Neural cell (in vitro differentiated cells): ENCODE results near the gene TMEM255B.

Experiments used
- EP300 ChIP-seq: fragments of 450-650 bp; conservative IDR thresholded peaks from 2 replicates; pipeline ENCODE4 v1.6.1; 2014; ENCODE audit warnings: antibody characterized with exemption, mild to moderate bottlenecking, moderate library complexity; ENCODE audit not compliant: poor library complexity, severe bottlenecking
- EZH2 ChIP-seq: fragments of 200-600, 300-800 bp; shearing (Covaris generic), sonication (generic); IDR thresholded peaks from 2 replicates; pipeline ENCODE4 v1.6.1; 2014; ENCODE audit warnings: antibody characterized with exemption, low read length, borderline replicate concordance, mild to moderate bottlenecking; ENCODE audit not compliant: insufficient read depth, poor library complexity, severe bottlenecking
- MXI1 ChIP-seq: fragments of 450-650 bp; conservative IDR thresholded peaks from 2 replicates; pipeline ENCODE4 v1.6.1; 2014; ENCODE audit warnings: antibody characterized with exemption, mild to moderate bottlenecking; ENCODE audit not compliant: poor library complexity, severe bottlenecking
- POLR2AphosphoS5 ChIP-seq: IDR thresholded peaks from 2 replicates; pipeline ENCODE4 v1.6.1; 2012
- RAD21 ChIP-seq: fragments of 450-650 bp; conservative IDR thresholded peaks from 2 replicates; pipeline ENCODE4 v1.6.1; 2014; ENCODE audit warnings: antibody characterized with exemption, mild to moderate bottlenecking, moderate library complexity
- SMC3 ChIP-seq: fragments of 450-650 bp; conservative IDR thresholded peaks from 2 replicates; pipeline ENCODE4 v1.6.1; 2014; ENCODE audit warnings: antibody characterized with exemption, mild to moderate bottlenecking, moderate library complexity; ENCODE audit not compliant: poor library complexity
- TAF1 ChIP-seq: IDR thresholded peaks from 2 replicates; pipeline ENCODE4 v1.6.1; 2012; ENCODE audit warnings: low read depth
- TF ChIP-seq, protein P1 (sequence below): fragments of 450-650 bp; IDR thresholded peaks from 2 replicates; pipeline ENCODE4 v1.5.1; 2014; ENCODE audit warnings: antibody characterized with exemption, mild to moderate bottlenecking, moderate library complexity; ENCODE audit not compliant: poor library complexity, severe bottlenecking
- TF ChIP-seq, protein P2 (sequence below): IDR thresholded peaks from 2 replicates; pipeline ENCODE4 v1.6.1; 2012; ENCODE audit warnings: borderline replicate concordance

DNA sequence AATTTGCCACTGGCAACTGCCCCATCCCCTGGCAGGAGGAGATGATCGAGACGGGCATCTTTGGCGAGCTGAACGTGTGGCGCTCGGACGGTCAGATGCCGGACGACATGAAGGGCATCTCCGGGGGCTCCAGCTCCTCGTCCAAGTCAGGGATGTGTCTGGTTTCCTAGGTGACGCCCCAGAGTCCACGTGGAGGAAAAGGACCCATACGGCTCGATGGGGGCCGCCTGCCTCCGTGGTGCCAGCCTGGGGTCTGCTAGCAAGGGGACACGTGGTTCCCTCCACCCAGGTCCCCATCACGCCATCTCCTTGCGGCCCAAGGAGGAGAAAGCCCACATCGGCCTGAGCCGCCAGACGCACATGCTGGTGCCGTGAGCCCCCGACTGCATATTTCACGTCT lies 23.8 kb upstream of the TMEM255B start:
- TF ChIP-seq, protein P1, sequence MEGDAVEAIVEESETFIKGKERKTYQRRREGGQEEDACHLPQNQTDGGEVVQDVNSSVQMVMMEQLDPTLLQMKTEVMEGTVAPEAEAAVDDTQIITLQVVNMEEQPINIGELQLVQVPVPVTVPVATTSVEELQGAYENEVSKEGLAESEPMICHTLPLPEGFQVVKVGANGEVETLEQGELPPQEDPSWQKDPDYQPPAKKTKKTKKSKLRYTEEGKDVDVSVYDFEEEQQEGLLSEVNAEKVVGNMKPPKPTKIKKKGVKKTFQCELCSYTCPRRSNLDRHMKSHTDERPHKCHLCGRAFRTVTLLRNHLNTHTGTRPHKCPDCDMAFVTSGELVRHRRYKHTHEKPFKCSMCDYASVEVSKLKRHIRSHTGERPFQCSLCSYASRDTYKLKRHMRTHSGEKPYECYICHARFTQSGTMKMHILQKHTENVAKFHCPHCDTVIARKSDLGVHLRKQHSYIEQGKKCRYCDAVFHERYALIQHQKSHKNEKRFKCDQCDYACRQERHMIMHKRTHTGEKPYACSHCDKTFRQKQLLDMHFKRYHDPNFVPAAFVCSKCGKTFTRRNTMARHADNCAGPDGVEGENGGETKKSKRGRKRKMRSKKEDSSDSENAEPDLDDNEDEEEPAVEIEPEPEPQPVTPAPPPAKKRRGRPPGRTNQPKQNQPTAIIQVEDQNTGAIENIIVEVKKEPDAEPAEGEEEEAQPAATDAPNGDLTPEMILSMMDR: no peak
- TF ChIP-seq EZH2: no peak
- TF ChIP-seq RAD21: no peak
- no peak for TF ChIP-seq EP300
- TF ChIP-seq, protein P2, sequence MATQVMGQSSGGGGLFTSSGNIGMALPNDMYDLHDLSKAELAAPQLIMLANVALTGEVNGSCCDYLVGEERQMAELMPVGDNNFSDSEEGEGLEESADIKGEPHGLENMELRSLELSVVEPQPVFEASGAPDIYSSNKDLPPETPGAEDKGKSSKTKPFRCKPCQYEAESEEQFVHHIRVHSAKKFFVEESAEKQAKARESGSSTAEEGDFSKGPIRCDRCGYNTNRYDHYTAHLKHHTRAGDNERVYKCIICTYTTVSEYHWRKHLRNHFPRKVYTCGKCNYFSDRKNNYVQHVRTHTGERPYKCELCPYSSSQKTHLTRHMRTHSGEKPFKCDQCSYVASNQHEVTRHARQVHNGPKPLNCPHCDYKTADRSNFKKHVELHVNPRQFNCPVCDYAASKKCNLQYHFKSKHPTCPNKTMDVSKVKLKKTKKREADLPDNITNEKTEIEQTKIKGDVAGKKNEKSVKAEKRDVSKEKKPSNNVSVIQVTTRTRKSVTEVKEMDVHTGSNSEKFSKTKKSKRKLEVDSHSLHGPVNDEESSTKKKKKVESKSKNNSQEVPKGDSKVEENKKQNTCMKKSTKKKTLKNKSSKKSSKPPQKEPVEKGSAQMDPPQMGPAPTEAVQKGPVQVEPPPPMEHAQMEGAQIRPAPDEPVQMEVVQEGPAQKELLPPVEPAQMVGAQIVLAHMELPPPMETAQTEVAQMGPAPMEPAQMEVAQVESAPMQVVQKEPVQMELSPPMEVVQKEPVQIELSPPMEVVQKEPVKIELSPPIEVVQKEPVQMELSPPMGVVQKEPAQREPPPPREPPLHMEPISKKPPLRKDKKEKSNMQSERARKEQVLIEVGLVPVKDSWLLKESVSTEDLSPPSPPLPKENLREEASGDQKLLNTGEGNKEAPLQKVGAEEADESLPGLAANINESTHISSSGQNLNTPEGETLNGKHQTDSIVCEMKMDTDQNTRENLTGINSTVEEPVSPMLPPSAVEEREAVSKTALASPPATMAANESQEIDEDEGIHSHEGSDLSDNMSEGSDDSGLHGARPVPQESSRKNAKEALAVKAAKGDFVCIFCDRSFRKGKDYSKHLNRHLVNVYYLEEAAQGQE: no peak
- no peak for TF ChIP-seq POLR2AphosphoS5
- TF ChIP-seq SMC3: no peak
- TF ChIP-seq TAF1: no peak
- TF ChIP-seq MXI1: no peak
